HG03558 (cell line): Measurements from ENCODE around the gene EDN1.

Source experiments
- ATAC-seq: cut with Tn5 transposase; IDR thresholded peaks from one replicate; pipeline ENCODE4 v1.9.1; 2021; ENCODE audit warnings: moderate number of reproducible peaks; ENCODE audit not compliant: unreplicated experiment; ENCODE audit errors: extremely low read depth

Gene EDN1

DNA sequence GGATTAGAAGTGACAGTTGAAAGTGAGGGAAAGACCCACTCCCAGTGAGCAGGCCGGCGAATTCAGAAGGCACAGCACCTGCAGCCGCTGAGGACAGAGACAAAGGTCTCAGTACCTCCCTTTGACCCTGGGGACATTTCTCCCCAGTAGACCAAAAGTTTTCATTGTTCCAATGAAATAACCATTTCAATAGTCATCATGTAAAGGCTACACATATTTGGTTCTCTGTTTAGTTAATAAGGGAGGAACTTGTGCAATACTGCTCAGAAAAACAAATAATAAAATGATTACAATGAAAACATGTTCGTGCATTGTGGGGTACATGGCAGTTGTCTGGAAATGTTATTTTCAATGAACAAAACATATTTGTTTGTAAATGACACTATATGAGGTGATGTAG is 52.5 kb downstream of the EDN1 start:
- ATAC-seq, result no peak

DNA sequence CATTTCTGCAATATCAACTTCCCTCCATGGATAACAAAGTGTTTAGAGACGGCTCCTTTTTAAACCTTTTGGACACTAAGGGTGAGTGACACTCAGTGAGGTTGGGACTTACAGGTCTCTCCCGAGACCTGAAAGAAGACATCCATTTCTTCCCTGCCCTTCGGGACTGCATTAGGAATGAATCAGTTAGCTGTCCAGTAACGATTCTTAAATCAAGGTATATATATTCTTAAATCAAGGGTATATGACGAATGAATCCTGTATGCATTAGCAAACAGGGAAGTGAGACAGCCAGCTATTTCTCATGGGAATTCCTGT is 52.9 kb downstream of the EDN1 start:
- ATAC-seq, result no peak

- ATAC-seq, result no peak
Measured at GRCh38 chr6:12343440-12344162, 53.4 kb downstream of the EDN1 start.

- no peak for ATAC-seq
Measured at GRCh38 chr6:12344296-12344695, 54.1 kb downstream of the EDN1 start.

GRCh38 chr6:12344961-12345693 is 55.0 kb downstream of the EDN1 start:
- no peak for ATAC-seq

DNA sequence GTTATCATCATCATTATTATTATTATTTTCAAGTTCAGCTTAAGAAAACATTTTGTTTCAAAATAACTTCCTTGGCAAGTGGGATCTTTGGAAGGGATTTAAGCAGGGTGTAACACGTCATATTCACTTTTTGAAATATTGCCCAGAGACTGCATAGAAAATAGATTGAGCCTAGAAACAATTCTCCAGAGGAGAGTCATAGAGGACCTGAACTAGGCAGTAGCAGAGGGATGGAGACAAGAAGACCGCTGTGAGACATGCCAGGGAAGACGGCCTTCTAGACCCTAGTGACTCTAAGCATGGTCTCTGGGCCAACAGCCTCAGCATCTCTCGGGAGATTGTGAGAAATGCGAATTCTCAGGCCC is 55.5 kb downstream of the EDN1 start:
- no peak for ATAC-seq
